OCI-LY3 (cell line): Measurements from ENCODE around the gene RAPGEF3.

Source experiments
- H2AFZ ChIP-seq: fragments of 200-600, 300-600 bp; shearing (Covaris generic); 2 replicates; pipeline ENCODE4 v1.6.0; 2014; ENCODE audit warnings: antibody characterized with exemption, low read depth, low read length
- H3K27ac ChIP-seq: fragments of 200-600, 300-600 bp; sonication (generic); 2 replicates; pipeline ENCODE4 v1.5.1; 2014; ENCODE audit warnings: mild to moderate bottlenecking, low read length, moderate library complexity, mixed read lengths
- H3K27me3 ChIP-seq: fragments of 200-600, 300-600 bp; sonication (generic); 2 replicates; pipeline ENCODE4 v1.6.1; 2014; ENCODE audit warnings: low read depth, low read length, mixed read lengths
- H3K36me3 ChIP-seq: fragments of 200-600, 300-600 bp; sonication (generic); replicated peaks from 2 replicates; pipeline ENCODE3; 2014; ENCODE audit warnings: low read depth, low read length, mixed read lengths
- H3K4me1 ChIP-seq: fragments of 300-600, 200-600 bp; sonication (generic); 2 replicates; pipeline ENCODE4 v1.6.1; 2014; ENCODE audit warnings: low read length, mixed read lengths
- H3K4me2 ChIP-seq: fragments of 200-600, 300-600 bp; sonication (generic); 2 replicates; pipeline ENCODE4 v1.6.1; 2014; ENCODE audit warnings: low read length, mixed read lengths
- H3K4me3 ChIP-seq: fragments of 300-600, 200-600 bp; sonication (generic); 2 replicates; pipeline ENCODE4 v1.5.1; 2014; ENCODE audit warnings: antibody characterized with exemption, mild to moderate bottlenecking, low read length, moderate library complexity
- H3K79me2 ChIP-seq: fragments of 300-600, 200-600 bp; shearing (Covaris generic); 2 replicates; pipeline ENCODE4 v1.6.1; 2014; ENCODE audit warnings: mild to moderate bottlenecking, low read length, mixed read lengths
- H3K9ac ChIP-seq: fragments of 300-600, 200-600 bp; shearing (Covaris generic); 2 replicates; pipeline ENCODE4 v1.6.0; 2014; ENCODE audit warnings: mild to moderate bottlenecking, low read length, moderate library complexity
- H3K9me3 ChIP-seq: fragments of 200-600, 300-600 bp; shearing (Covaris generic); 2 replicates; pipeline ENCODE4 v1.6.1; 2014; ENCODE audit warnings: low read length, mixed read lengths; ENCODE audit not compliant: insufficient read depth
- H4K20me1 ChIP-seq: fragments of 200-600, 300-600 bp; sonication (generic); 2 replicates; pipeline ENCODE4 v1.6.1; 2016; ENCODE audit warnings: low read length, mixed read lengths; ENCODE audit not compliant: insufficient read depth
- CTCF ChIP-seq: fragments of 200-600, 300-600 bp; sonication (generic); IDR thresholded peaks from 2 replicates; pipeline ENCODE4 v1.5.1; 2014; ENCODE audit warnings: antibody characterized with exemption, low read length, low read depth
- EZH2phosphoT487 ChIP-seq: fragments of 200-600 bp; shearing (Covaris generic); IDR thresholded peaks from 2 replicates; pipeline ENCODE4 v1.6.1; 2018; ENCODE audit warnings: antibody characterized with exemption, mixed run types, low read depth

RAPGEF3 gene

GRCh38 chr12:47750916-47751470 lies 7.7 kb downstream of the RAPGEF3 start:
- Histone ChIP-seq H3K4me1 (peaks cover 60% of the 10 kb centered on the region), H3K9me3 (no peaks in the 10 kb centered on the region), H3K9ac (no peak overlapping the region), H3K27ac (peak overlapping the region; percentile 12), H3K4me2 (peak overlapping the region; percentile 27; the same call in 1 of the 2 replicates), H3K27me3 (peaks cover 4% of the 10 kb centered on the region; the same call in 1 of the 2 replicates), H4K20me1 (no peaks in the 10 kb centered on the region), H2AFZ (no peak overlapping the region), H3K79me2 (no peaks in the 10 kb centered on the region), H3K4me3 (no peak overlapping the region), H3K36me3 (no peaks in the 10 kb centered on the region)
- TF ChIP-seq EZH2phosphoT487: no peak
- no peak for TF ChIP-seq CTCF

- Histone ChIP-seq H3K4me3 (no peak overlapping the region), H3K9ac (no peak overlapping the region), H4K20me1 (no peaks in the 10 kb centered on the region), H2AFZ (no peak overlapping the region), H3K79me2 (no peaks in the 10 kb centered on the region), H3K4me1 (peaks cover 55% of the 10 kb centered on the region), H3K36me3 (no peaks in the 10 kb centered on the region), H3K27ac (no peak overlapping the region), H3K9me3 (no peaks in the 10 kb centered on the region), H3K4me2 (no peak overlapping the region), H3K27me3 (peaks cover 5% of the 10 kb centered on the region)
- TF ChIP-seq CTCF: no peak
- TF ChIP-seq EZH2phosphoT487: no peak
Measured at GRCh38 chr12:47750229-47750798, 8.4 kb downstream of the RAPGEF3 start.

- Histone ChIP-seq H3K4me3 (no peak overlapping the region), H3K27ac (no peak overlapping the region), H3K9me3 (no peaks in the 10 kb centered on the region), H3K36me3 (no peaks in the 10 kb centered on the region), H3K4me2 (no peak overlapping the region), H3K79me2 (no peaks in the 10 kb centered on the region), H4K20me1 (no peaks in the 10 kb centered on the region), H2AFZ (no peak overlapping the region), H3K9ac (no peak overlapping the region), H3K4me1 (peaks cover 41% of the 10 kb centered on the region), H3K27me3 (peaks cover 18% of the 10 kb centered on the region)
- no peak for TF ChIP-seq CTCF
- no peak for TF ChIP-seq EZH2phosphoT487
Measured at GRCh38 chr12:47748899-47749298, 9.8 kb downstream of the RAPGEF3 start.

GRCh38 chr12:47748507-47748828 lies 10.2 kb downstream of the RAPGEF3 start:
- Histone ChIP-seq H3K27ac (no peak overlapping the region), H3K36me3 (no peaks in the 10 kb centered on the region), H3K4me3 (no peak overlapping the region), H3K4me1 (peaks cover 37% of the 10 kb centered on the region), H4K20me1 (no peaks in the 10 kb centered on the region), H3K79me2 (no peaks in the 10 kb centered on the region), H2AFZ (no peak overlapping the region), H3K27me3 (peaks cover 22% of the 10 kb centered on the region), H3K9ac (no peak overlapping the region), H3K4me2 (no peak overlapping the region), H3K9me3 (no peaks in the 10 kb centered on the region)
- TF ChIP-seq CTCF (no peak), EZH2phosphoT487 (no peak)
